CD4-positive, alpha-beta T cell (primary cell): Measurements from ENCODE around the gene PLEKHF1. TPM values are rescaled to one million over a fixed set of nuclear protein-coding genes. Genes with fewer than 3 reads are reported as not detected.
A peak's percentile ranks its signal among the peaks of the same experiment; 100 is the strongest.

Source experiments
- ATAC-seq: fragments of 200-7000 bp; cut with Tn5 transposase; one replicate; pipeline ENCODE4 v1.10.0; 2022; ENCODE audit warnings: mild to moderate bottlenecking; ENCODE audit not compliant: poor library complexity
- CTCF ChIA-PET: fragments of 350-600 bp; sonication (Branson Sonifier 250); formaldehyde crosslinking; loops from one replicate; lab custom pipeline; 2021; ENCODE audit warnings: antibody characterized with exemption, inconsistent platforms; lab: Charles Lee
- POLR2A ChIA-PET: fragments of 350-600 bp; sonication (Branson Sonifier 250); formaldehyde crosslinking; loops from one replicate; lab custom pipeline; 2021; ENCODE audit warnings: antibody characterized with exemption, inconsistent platforms; lab: Charles Lee
- DNase-seq, 14 experiments: peaks; one replicate each; pipeline ENCODE4 v3.0.0-alpha.2; 2013 to 2020; ENCODE audit warnings: mixed read lengths in 2 of 14
- H3K27ac ChIP-seq, 2 donors: one replicate each; pipeline versions ENCODE4 v1.5.1 to v1.7.0; 2013; ENCODE audit warnings: low read length in 2 of 2, low read depth in 1 of 2, mild to moderate bottlenecking in 1 of 2
- H3K27me3 ChIP-seq, 2 experiments: 1 replicate in 1 of 2; 2 replicates in 1 of 2; pipeline versions ENCODE4 v1.6.1 to v1.7.0; 2013; ENCODE audit warnings: low read length in 2 of 2, control low read depth in 1 of 2, mild to moderate bottlenecking in 1 of 2, moderate library complexity in 1 of 2; ENCODE audit not compliant: insufficient read depth in 2 of 2, control insufficient read depth in 1 of 2
- H3K36me3 ChIP-seq: one replicate; pipeline ENCODE4 v1.6.1; 2013; ENCODE audit warnings: low read length, control low read depth; ENCODE audit not compliant: insufficient read depth
- H3K4me1 ChIP-seq: one replicate; pipeline ENCODE4 v1.6.1; 2013; ENCODE audit warnings: low read length, control low read depth; ENCODE audit not compliant: insufficient read depth
- H3K4me3 ChIP-seq: one replicate; pipeline ENCODE4 v1.5.1; 2013; ENCODE audit warnings: mild to moderate bottlenecking, low read length, moderate library complexity
- H3K9me3 ChIP-seq, 2 experiments: 1 replicate in 1 of 2; 2 replicates in 1 of 2; pipeline versions ENCODE4 v1.6.1 to v1.7.0; 2013; ENCODE audit warnings: low read length in 2 of 2, mild to moderate bottlenecking in 2 of 2, control low read depth in 1 of 2, moderate library complexity in 1 of 2; ENCODE audit not compliant: control insufficient read depth in 1 of 2, insufficient read depth in 1 of 2
- H3K27ac Mint-ChIP-seq: one replicate; pipeline ENCODE4 v1.8.0; 2020; ENCODE audit warnings: mixed read lengths
- H3K27me3 Mint-ChIP-seq: one replicate; pipeline ENCODE4 v1.8.0; 2021; ENCODE audit warnings: mixed read lengths
- H3K36me3 Mint-ChIP-seq: one replicate; pipeline ENCODE4 v1.8.0; 2021; ENCODE audit warnings: low read depth, mixed read lengths
- H3K4me1 Mint-ChIP-seq: one replicate; pipeline ENCODE4 v1.8.0; 2021; ENCODE audit warnings: low read depth, mixed read lengths
- H3K4me3 Mint-ChIP-seq: one replicate; pipeline ENCODE4 v1.8.0; 2020; ENCODE audit warnings: mild to moderate bottlenecking, mixed read lengths
- H3K9me3 Mint-ChIP-seq: one replicate; pipeline ENCODE4 v1.8.0; 2020; ENCODE audit warnings: mixed read lengths
- CTCF ChIP-seq: fragments of 200-600 bp; IDR thresholded peaks from one replicate; pipeline ENCODE4 v1.8.0; 2022; ENCODE audit warnings: antibody characterized with exemption, mild to moderate bottlenecking
- intact Hi-C, 2 experiments: fragments of 100-400 bp; cut with DNase I in 1 of 2; cut with micrococcal nuclease in 1 of 2; formaldehyde crosslinking; loops; one replicate each; pipeline versions ENCODE4 v1.15.1 to v1.9.0; 2023 to 2025; cut with DNase I, micrococcal nuclease
- total RNA-seq, 174 experiments: library from RNA in 2 of 174; stranded (reverse) in 2 of 174; gene quantifications; one replicate each; pipeline ENCODE4 v1.2.3 and lab custom pipeline; 2021 to 2026

PLEKHF1 gene
- total RNA-seq, 2 experiments from 2014 or later = 37.5 to 41.0 TPM

DNA sequence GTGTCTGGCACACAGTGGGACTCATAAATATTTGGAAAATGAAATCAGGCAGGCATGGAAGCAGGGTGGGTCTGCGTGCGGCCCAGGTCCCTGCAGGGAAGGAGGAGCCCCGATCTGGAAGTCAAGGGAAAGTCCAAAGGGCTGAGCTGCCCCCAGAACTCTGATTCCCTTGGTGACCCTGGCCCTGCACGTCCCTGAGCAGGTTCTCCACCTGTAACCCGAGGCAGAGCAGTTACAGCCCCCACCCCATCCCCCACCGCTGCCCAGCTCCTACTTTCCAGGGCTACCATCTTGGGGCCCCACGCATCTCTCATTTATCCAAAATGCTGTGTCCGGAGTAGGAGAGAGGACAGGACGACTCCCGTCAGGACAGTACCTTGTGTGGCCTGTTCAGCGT lies 2.1 kb downstream of the PLEKHF1 start:
- DNase-seq (peak in 1 of 14 experiments; percentile 27), ATAC-seq (no peak)
- H3K9me3 Mint-ChIP-seq = no peaks in the 10 kb centered on the region
- H3K4me1 ChIP-seq = peaks cover 66% of the 10 kb centered on the region
- H3K9me3 ChIP-seq = no peaks in the 10 kb centered on the region
- peak overlapping the region; percentile 67 to 85 for H3K27ac ChIP-seq
- H3K4me1 Mint-ChIP-seq = peaks cover 79% of the 10 kb centered on the region
- H3K36me3 Mint-ChIP-seq = peaks cover 39% of the 10 kb centered on the region
- intact Hi-C loops = loop anchor here in 1 of 2 experiments (5.0 to 10.0 kb wide), 2 partner anchors 145 to 1873 kb away; partner anchors contain the start of gene CCNE1
- H3K27me3 Mint-ChIP-seq = no peaks in the 10 kb centered on the region
- ChIA-PET CTCF (interaction anchor here (0.6 to 5.5 kb wide), 11 partner anchors 10 to 61 kb away, joined by 3 to 33 read pairs (median 7); partner anchors contain the start of genes C19orf12 and POP4), POLR2A (interaction anchor here (0.7 to 5.7 kb wide), 11 partner anchors 11 to 170 kb away, joined by 3 to 104 read pairs (median 6); partner anchors contain the start of genes C19orf12 and POP4)
- no peak for TF ChIP-seq CTCF
- peak overlapping the region; percentile 93 for H3K4me3 Mint-ChIP-seq
- H3K36me3 ChIP-seq = peaks cover 9% of the 10 kb centered on the region
- peak overlapping the region; percentile 97 for H3K4me3 ChIP-seq
- H3K27ac Mint-ChIP-seq = peak overlapping the region; percentile 98
- no peaks in the 10 kb centered on the region for H3K27me3 ChIP-seq

- peak; percentile 34 for TF ChIP-seq CTCF
- H3K27ac ChIP-seq = peak overlapping the region; percentile 67 to 85
- H3K27me3 ChIP-seq = no peaks in the 10 kb centered on the region
- H3K9me3 ChIP-seq = no peaks in the 10 kb centered on the region
- no peaks in the 10 kb centered on the region for H3K9me3 Mint-ChIP-seq
- ATAC-seq = peak; percentile 54
- H3K36me3 ChIP-seq = peaks cover 9% of the 10 kb centered on the region
- H3K4me3 Mint-ChIP-seq = peak overlapping the region; percentile 93
- peaks cover 43% of the 10 kb centered on the region for H3K36me3 Mint-ChIP-seq
- peak; percentile 50 to 88 (median 66) for DNase-seq
- H3K4me1 ChIP-seq = peaks cover 71% of the 10 kb centered on the region
- POLR2A ChIA-PET = interaction anchor here (0.7 to 5.7 kb wide), 12 partner anchors 10 to 274 kb away, joined by 3 to 104 read pairs (median 5); partner anchors contain the start of genes C19orf12, POP4 and URI1
- peak overlapping the region; percentile 98 for H3K27ac Mint-ChIP-seq
- H3K4me3 ChIP-seq = peak overlapping the region; percentile 97
- no peaks in the 10 kb centered on the region for H3K27me3 Mint-ChIP-seq
- H3K4me1 Mint-ChIP-seq = peaks cover 79% of the 10 kb centered on the region
- intact Hi-C loops = loop anchor here (1.0 to 10.0 kb wide), 4 partner anchors 12 to 1873 kb away; partner anchors contain the start of gene CCNE1 (in 1 of the 2)
- CTCF ChIA-PET = interaction anchor here (0.6 to 5.5 kb wide), 12 partner anchors 9 to 62 kb away, joined by 3 to 33 read pairs (median 6); partner anchors contain the start of genes C19orf12 and POP4
These were observed 2.7 kb downstream of the PLEKHF1 start for GRCh38 chr19:29667901-29668341.

DNA sequence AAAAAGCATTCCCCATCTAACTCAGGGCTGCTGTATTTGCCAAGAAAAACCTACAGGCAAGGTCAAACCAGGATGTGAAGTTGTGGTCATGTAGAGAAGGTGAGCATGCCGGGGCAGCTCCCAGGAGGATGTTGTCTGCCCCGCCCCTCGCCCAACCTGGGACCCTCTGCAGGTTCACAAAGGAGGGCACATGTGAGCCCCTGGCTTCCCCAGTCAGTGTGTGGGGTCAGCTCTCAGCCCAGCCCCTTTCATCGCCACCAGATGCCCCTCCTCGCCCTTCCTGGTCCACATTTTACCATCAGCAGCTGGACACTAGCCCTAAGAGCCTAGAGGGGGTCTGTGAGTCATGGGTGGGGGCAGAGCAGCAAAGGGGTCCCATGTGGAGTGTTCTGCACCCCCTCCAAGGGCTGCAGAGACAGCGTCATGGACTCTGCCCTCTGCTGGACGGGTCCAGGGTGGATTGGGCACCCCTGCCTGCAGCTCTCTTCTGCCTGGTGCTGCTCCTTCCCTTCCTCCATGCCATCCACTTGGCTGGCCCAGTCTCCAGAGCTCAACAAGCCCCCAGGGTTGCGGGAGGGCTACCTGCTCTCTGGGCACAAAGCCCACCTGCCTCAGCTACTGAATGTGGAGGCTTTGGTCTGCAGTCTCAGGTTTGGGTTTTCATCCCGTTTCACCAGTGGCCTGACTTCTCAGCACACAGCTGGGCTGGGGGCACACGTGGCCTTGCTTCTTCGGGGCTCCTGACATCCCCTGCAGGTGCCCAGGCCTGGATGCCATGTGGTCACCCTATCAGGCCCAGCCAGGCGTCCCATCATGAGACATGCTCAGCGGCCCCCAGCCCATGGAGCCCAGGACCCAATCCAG lies 3.7 kb downstream of the PLEKHF1 start:
- DNase-seq = peak in 3 of 14 experiments; percentile 30 to 46 (median 40)
- H3K27me3 Mint-ChIP-seq = no peaks in the 10 kb centered on the region
- H3K4me3 Mint-ChIP-seq = peak overlapping the region; percentile 93
- peaks cover 82% of the 10 kb centered on the region for H3K4me1 ChIP-seq
- peak overlapping the region; percentile 98 for H3K27ac Mint-ChIP-seq
- ChIA-PET CTCF (interaction anchor here (0.7 to 5.5 kb wide), 8 partner anchors 8 to 63 kb away, joined by 3 to 33 read pairs (median 11); partner anchors contain the start of gene POP4), POLR2A (interaction anchor here (1.0 to 5.7 kb wide), 7 partner anchors 9 to 63 kb away, joined by 3 to 104 read pairs (median 25); partner anchors contain the start of genes C19orf12 and POP4)
- TF ChIP-seq CTCF = no peak
- H3K9me3 Mint-ChIP-seq = no peaks in the 10 kb centered on the region
- peak overlapping the region; percentile 97 for H3K4me3 ChIP-seq
- peak overlapping the region; percentile 60 to 85 for H3K27ac ChIP-seq
- H3K9me3 ChIP-seq = no peaks in the 10 kb centered on the region
- peaks cover 82% of the 10 kb centered on the region for H3K4me1 Mint-ChIP-seq
- peaks cover 54% of the 10 kb centered on the region for H3K36me3 Mint-ChIP-seq
- H3K27me3 ChIP-seq = no peaks in the 10 kb centered on the region
- peaks cover 13% of the 10 kb centered on the region for H3K36me3 ChIP-seq
- intact Hi-C loops = loop anchor here (1.0 to 10.0 kb wide), 4 partner anchors 11 to 1874 kb away; partner anchors contain the start of gene CCNE1 (in 1 of the 2)
- ATAC-seq = no peak
